NCI-H748 (cell line): Measurements from ENCODE around the gene COL4A6.

Experiments
- DNase-seq: peaks from one replicate; lab custom pipeline; 2025; ENCODE audit not compliant: unreplicated experiment; lab: John Stamatoyannopoulos, UW

Gene COL4A6

GRCh38 chrX:108219949-108220601, 218.1 kb downstream of the COL4A6 start:
- DNase-seq = no peak

GRCh38 chrX:108217876-108218275, 220.3 kb downstream of the COL4A6 start:
- DNase-seq = no peak

GRCh38 chrX:108216919-108217571, 221.2 kb downstream of the COL4A6 start:
- no peak for DNase-seq

- no peak for DNase-seq
Observed at GRCh38 chrX:108216405-108216804, 221.8 kb downstream of the COL4A6 start.

- no peak for DNase-seq
Observed at GRCh38 chrX:108211301-108211700, 226.9 kb downstream of the COL4A6 start.

- DNase-seq = no peak
Observed at GRCh38 chrX:108209006-108209554, 229.1 kb downstream of the COL4A6 start.

GRCh38 chrX:108203540-108203939, 234.7 kb downstream of the COL4A6 start:
- no peak for DNase-seq

- peak; percentile 37 for DNase-seq
Observed at GRCh38 chrX:108199691-108200090, 238.5 kb downstream of the COL4A6 start.

GRCh38 chrX:108199041-108199440, 239.2 kb downstream of the COL4A6 start:
- no peak for DNase-seq

GRCh38 chrX:108198420-108198819, 239.8 kb downstream of the COL4A6 start:
- DNase-seq = no peak

- DNase-seq = no peak
Observed at GRCh38 chrX:108186811-108187210, 251.4 kb downstream of the COL4A6 start.

- DNase-seq = no peak
Observed at GRCh38 chrX:108178143-108178498, 260.1 kb downstream of the COL4A6 start.

GRCh38 chrX:108177351-108178142, 260.7 kb downstream of the COL4A6 start:
- no peak for DNase-seq

GRCh38 chrX:108173874-108174273, 264.3 kb downstream of the COL4A6 start:
- no peak for DNase-seq

- no peak for DNase-seq
Observed at GRCh38 chrX:108171671-108172070, 266.6 kb downstream of the COL4A6 start.

GRCh38 chrX:108169768-108170167, 268.5 kb downstream of the COL4A6 start:
- DNase-seq = no peak

GRCh38 chrX:108168961-108169740, 269.1 kb downstream of the COL4A6 start:
- no peak for DNase-seq

- no peak for DNase-seq
Observed at GRCh38 chrX:108167211-108167872, 270.9 kb downstream of the COL4A6 start.

GRCh38 chrX:108165383-108166111, 272.7 kb downstream of the COL4A6 start:
- DNase-seq = peak; percentile 1
